Measurements from ENCODE around the gene ACKR2. TPM values are rescaled to one million over a fixed set of nuclear protein-coding genes. Genes with fewer than 3 reads are reported as not detected.

Gene ACKR2
- total RNA-seq, 1 donor from 2014 or later = 0.64 TPM

GRCh38 chr3:42836150-42837123, 27.2 kb downstream of the ACKR2 start:
- Mint-ChIP-seq H3K4me3 (ENCODE audit: unreplicated experiment) (no peak overlapping the region), H3K27ac (ENCODE audit: unreplicated experiment) (no peak overlapping the region), H3K36me3 (ENCODE audit: unreplicated experiment) (peaks cover 5% of the 10 kb centered on the region), H3K4me1 (ENCODE audit: low read depth, unreplicated experiment) (no peaks in the 10 kb centered on the region), H3K9me3 (ENCODE audit: unreplicated experiment) (peaks cover 1% of the 10 kb centered on the region), H3K27me3 (ENCODE audit: unreplicated experiment) (no peaks in the 10 kb centered on the region)
- DNase-seq = no peak
- no peak for TF ChIP-seq CTCF (IDR thresholded peaks at IDR 0.05; ENCODE audit: partially characterized antibody, unreplicated experiment)

- TF ChIP-seq CTCF (IDR thresholded peaks at IDR 0.05; ENCODE audit: partially characterized antibody, unreplicated experiment) = no peak
- H3K36me3 Mint-ChIP-seq (ENCODE audit: unreplicated experiment) = peaks cover 5% of the 10 kb centered on the region
- H3K27ac Mint-ChIP-seq (ENCODE audit: unreplicated experiment) = no peak overlapping the region
These were observed 29.3 kb downstream of the ACKR2 start for GRCh38 chr3:42838571-42838970.

GRCh38 chr3:42839616-42840015, 30.4 kb downstream of the ACKR2 start:
- H3K27ac Mint-ChIP-seq (ENCODE audit: unreplicated experiment) = no peak overlapping the region
- H3K9me3 Mint-ChIP-seq (ENCODE audit: unreplicated experiment) = peaks cover 1% of the 10 kb centered on the region
- peak; percentile 79 for TF ChIP-seq CTCF (IDR thresholded peaks at IDR 0.05; ENCODE audit: partially characterized antibody, unreplicated experiment)
- peak; percentile 27 for DNase-seq
- H3K4me3 Mint-ChIP-seq (ENCODE audit: unreplicated experiment) = no peak overlapping the region
- H3K4me1 Mint-ChIP-seq (ENCODE audit: low read depth, unreplicated experiment) = no peaks in the 10 kb centered on the region
- H3K36me3 Mint-ChIP-seq (ENCODE audit: unreplicated experiment) = peaks cover 5% of the 10 kb centered on the region
- H3K27me3 Mint-ChIP-seq (ENCODE audit: unreplicated experiment) = peaks cover 2% of the 10 kb centered on the region

More at GRCh38 chr3:42838571-42838970, 29.3 kb downstream of the ACKR2 start:
- DNase-seq = no peak
- Mint-ChIP-seq H3K27me3 (ENCODE audit: unreplicated experiment) (no peaks in the 10 kb centered on the region), H3K9me3 (ENCODE audit: unreplicated experiment) (peaks cover 1% of the 10 kb centered on the region), H3K4me3 (ENCODE audit: unreplicated experiment) (no peak overlapping the region), H3K4me1 (ENCODE audit: low read depth, unreplicated experiment) (no peaks in the 10 kb centered on the region)

GRCh38 chr3:42841332-42841731, 32.1 kb downstream of the ACKR2 start:
- H3K9me3 Mint-ChIP-seq (ENCODE audit: unreplicated experiment) = peaks cover 1% of the 10 kb centered on the region
- peaks cover 2% of the 10 kb centered on the region for H3K27me3 Mint-ChIP-seq (ENCODE audit: unreplicated experiment)
- H3K4me3 Mint-ChIP-seq (ENCODE audit: unreplicated experiment) = no peak overlapping the region
- H3K27ac Mint-ChIP-seq (ENCODE audit: unreplicated experiment) = no peak overlapping the region
- H3K4me1 Mint-ChIP-seq (ENCODE audit: low read depth, unreplicated experiment) = no peaks in the 10 kb centered on the region
- no peaks in the 10 kb centered on the region for H3K36me3 Mint-ChIP-seq (ENCODE audit: unreplicated experiment)
- TF ChIP-seq CTCF (IDR thresholded peaks at IDR 0.05; ENCODE audit: partially characterized antibody, unreplicated experiment) = no peak
- DNase-seq = no peak

Data from glutamatergic neuron (in vitro differentiated cells).